ENCODE results near the gene ADGRB3.
"Not testable (repeated sequence)": the region's sequence is repeated elsewhere in the genome, so short reads cannot be mapped to it uniquely, and the experiment has no call there.

Gene ADGRB3

GRCh38 chr6:68654134-68654533 lies 19.1 kb downstream of the ADGRB3 start:
- no peak for TF ChIP-seq CTCF (IDR thresholded peaks at IDR 0.05; ENCODE audit: low read depth, low read length)
- Histone ChIP-seq H3K36me3 (no peaks in the 10 kb centered on the region), H3K27ac (no peak overlapping the region)

GRCh38 chr6:68655028-68655427 lies 19.9 kb downstream of the ADGRB3 start:
- Histone ChIP-seq H3K4me3 (ENCODE audit: low read depth, low read length) (no peak overlapping the region), H3K9me3 (ENCODE audit: severe bottlenecking) (no peaks in the 10 kb centered on the region), H3K27ac (no peak overlapping the region), H3K36me3 (no peaks in the 10 kb centered on the region), H3K27me3 (ENCODE audit: insufficient read depth, low read depth, severe bottlenecking) (no peaks in the 10 kb centered on the region)
- no peak for DNase-seq
- TF ChIP-seq CTCF (IDR thresholded peaks at IDR 0.05; ENCODE audit: low read depth, low read length), result no peak

More at GRCh38 chr6:68654134-68654533, 19.1 kb downstream of the ADGRB3 start:
- H3K27me3 ChIP-seq (ENCODE audit: insufficient read depth, low read depth, severe bottlenecking), result no peaks in the 10 kb centered on the region
- DNase-seq, result no peak
- no peaks in the 10 kb centered on the region for H3K9me3 ChIP-seq (ENCODE audit: severe bottlenecking)
- no peak overlapping the region for H3K4me3 ChIP-seq (ENCODE audit: low read depth, low read length)

- H3K4me3 ChIP-seq (ENCODE audit: low read depth, low read length), result no peak overlapping the region
- no peak for TF ChIP-seq CTCF (IDR thresholded peaks at IDR 0.05; ENCODE audit: low read depth, low read length)
- no peaks in the 10 kb centered on the region for H3K27me3 ChIP-seq (ENCODE audit: insufficient read depth, low read depth, severe bottlenecking)
- no peak for DNase-seq
- no peaks in the 10 kb centered on the region for H3K9me3 ChIP-seq (ENCODE audit: severe bottlenecking)
- H3K36me3 ChIP-seq, result no peaks in the 10 kb centered on the region
- H3K27ac ChIP-seq, result no peak overlapping the region
These were observed 22.5 kb downstream of the ADGRB3 start for GRCh38 chr6:68657374-68658139.

- no peak for DNase-seq
- H3K27ac ChIP-seq, result no peak overlapping the region
- no peak overlapping the region for H3K4me3 ChIP-seq (ENCODE audit: low read depth, low read length)
- TF ChIP-seq CTCF (IDR thresholded peaks at IDR 0.05; ENCODE audit: low read depth, low read length), result no peak
- H3K9me3 ChIP-seq (ENCODE audit: severe bottlenecking), result no peaks in the 10 kb centered on the region
- H3K36me3 ChIP-seq, result no peaks in the 10 kb centered on the region
- H3K27me3 ChIP-seq (ENCODE audit: insufficient read depth, low read depth, severe bottlenecking), result no peaks in the 10 kb centered on the region
These were observed 23.3 kb downstream of the ADGRB3 start for GRCh38 chr6:68658338-68658737.

GRCh38 chr6:68673255-68673654 lies 38.2 kb downstream of the ADGRB3 start:
- no peaks in the 10 kb centered on the region for H3K36me3 ChIP-seq
- H3K27ac ChIP-seq, result no peak overlapping the region
- no peaks in the 10 kb centered on the region for H3K27me3 ChIP-seq (ENCODE audit: insufficient read depth, low read depth, severe bottlenecking)
- no peak for TF ChIP-seq CTCF (IDR thresholded peaks at IDR 0.05; ENCODE audit: low read depth, low read length)
- DNase-seq, result no peak
- H3K4me3 ChIP-seq (ENCODE audit: low read depth, low read length), result no peak overlapping the region
- H3K9me3 ChIP-seq (ENCODE audit: severe bottlenecking), result no peaks in the 10 kb centered on the region

GRCh38 chr6:68675548-68675947 lies 40.5 kb downstream of the ADGRB3 start:
- no peak for TF ChIP-seq CTCF (IDR thresholded peaks at IDR 0.05; ENCODE audit: low read depth, low read length)
- H3K4me3 ChIP-seq (ENCODE audit: low read depth, low read length), result no peak overlapping the region
- no peaks in the 10 kb centered on the region for H3K27me3 ChIP-seq (ENCODE audit: insufficient read depth, low read depth, severe bottlenecking)
- H3K9me3 ChIP-seq (ENCODE audit: severe bottlenecking), result no peaks in the 10 kb centered on the region
- H3K36me3 ChIP-seq, result no peaks in the 10 kb centered on the region
- DNase-seq, result no peak
- H3K27ac ChIP-seq, result no peak overlapping the region

GRCh38 chr6:68676094-68676493 lies 41.0 kb downstream of the ADGRB3 start:
- not testable (repeated sequence) for DNase-seq; H3K27me3 ChIP-seq (ENCODE audit: insufficient read depth, low read depth, severe bottlenecking); H3K36me3 ChIP-seq; H3K9me3 ChIP-seq (ENCODE audit: severe bottlenecking); H3K4me3 ChIP-seq (ENCODE audit: low read depth, low read length); H3K27ac ChIP-seq
